HFFc6 (cell line): ENCODE measurements around the gene ENAH. TPM values are rescaled to one million over a fixed set of nuclear protein-coding genes. Genes with fewer than 3 reads are reported as not detected.
"Not testable (repeated sequence)": the region's sequence is repeated elsewhere in the genome, so short reads cannot be mapped to it uniquely, and the experiment has no call there.

Experiments used
- DNase-seq: peaks from one replicate; pipeline ENCODE4 v3.0.0-alpha.2; 2018
- H3K27ac Mint-ChIP-seq: 2 replicates; pipeline ENCODE4 v1.8.0; 2020; ENCODE audit warnings: mild to moderate bottlenecking, mixed read lengths
- H3K27me3 Mint-ChIP-seq: 2 replicates; pipeline ENCODE4 v1.8.0; 2021; ENCODE audit warnings: mild to moderate bottlenecking, moderate library complexity, mixed read lengths; ENCODE audit not compliant: insufficient read depth
- H3K36me3 Mint-ChIP-seq: 2 replicates; pipeline ENCODE4 v1.8.0; 2021; ENCODE audit warnings: low read depth, mixed read lengths
- H3K4me1 Mint-ChIP-seq: 2 replicates; pipeline ENCODE4 v1.8.0; 2020; ENCODE audit warnings: low read depth, mixed read lengths
- H3K4me3 Mint-ChIP-seq: 2 replicates; pipeline ENCODE4 v1.8.0; 2020; ENCODE audit warnings: mild to moderate bottlenecking, moderate library complexity, mixed read lengths
- H3K9me3 Mint-ChIP-seq: 2 replicates; pipeline ENCODE4 v1.8.0; 2020; ENCODE audit warnings: mild to moderate bottlenecking, mixed read lengths
- long read RNA-seq: library from polyadenylated mRNA; unstranded; transcript quantifications from one replicate; pipeline ENCODE4 v2.0.0, GENCODE V29; 2019
- total RNA-seq, 6 experiments: library from RNA; stranded (reverse); fragmentation: NEBNext Ultra II Directional; extraction: Animal tissue kit (Norgen Biotek cat#: 25700); gene quantifications; 2 replicates in 1 of 6; 3 replicates in 5 of 6; pipeline ENCODE4 v1.2.3, GENCODE V29; 2021
- TF ChIP-seq, protein P1 (sequence below): fragments of 200-600 bp; sonication (generic); IDR thresholded peaks from 2 replicates; pipeline ENCODE4 v1.5.0; 2021; ENCODE audit warnings: antibody characterized with exemption, mild to moderate bottlenecking

The ENAH gene
- total RNA-seq, result 100 to 1,000 TPM; 133 to 171 (median 139) TPM
- long read RNA-seq, partial matches to known transcripts, result 2 of 60 reads
- long read RNA-seq, other reads (novel, unspliced or antisense), result 57 of 60 reads

DNA sequence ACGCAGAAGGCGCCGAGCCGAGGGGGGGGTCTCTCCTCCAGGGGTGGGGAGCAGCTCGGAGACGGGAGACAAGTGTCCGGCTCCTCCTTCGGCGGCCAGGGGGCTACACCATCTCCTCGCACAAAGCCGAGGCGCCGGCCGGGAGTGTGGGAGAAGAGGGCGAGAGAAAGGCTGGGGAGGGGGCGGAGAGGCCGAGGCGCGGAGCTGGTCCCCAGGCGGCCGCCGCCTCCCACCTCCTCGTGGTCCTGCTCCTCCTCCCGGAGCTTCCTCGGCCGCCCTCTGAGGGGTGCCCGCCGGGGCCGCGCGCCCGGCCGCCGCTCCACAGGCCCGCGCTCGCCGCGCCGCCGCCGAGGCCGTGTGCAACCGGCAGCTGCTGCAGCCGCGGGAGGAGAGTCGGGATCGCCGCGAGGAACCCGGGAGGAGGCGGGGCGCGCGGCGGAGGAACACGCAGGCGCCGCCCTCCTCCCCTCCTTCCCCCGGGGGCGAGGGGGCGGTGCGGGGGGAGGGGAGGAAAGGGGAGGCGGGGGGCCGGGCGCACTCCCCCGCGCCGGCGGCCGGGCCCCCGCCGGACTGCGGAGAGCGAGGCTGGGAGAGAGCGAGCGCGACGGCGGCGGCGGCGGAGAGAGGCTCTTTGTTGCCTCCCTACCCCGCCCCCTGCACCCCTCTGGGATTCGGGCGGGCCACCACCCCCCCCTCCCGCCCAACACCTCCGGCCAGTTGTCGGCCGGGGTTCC is at the start of gene ENAH:
TSS of gene ENAH (minus strand) at position 395 of the 734 bp plus-strand sequence. CDS start 433 bp downstream, outside the sequence.
- H3K4me1 Mint-ChIP-seq, result peaks cover 75% of the 10 kb centered on the region
- peak; percentile 62 for DNase-seq
- H3K9me3 Mint-ChIP-seq, result no peaks in the 10 kb centered on the region
- peaks cover 15% of the 10 kb centered on the region for H3K36me3 Mint-ChIP-seq
- TF ChIP-seq, protein P1, sequence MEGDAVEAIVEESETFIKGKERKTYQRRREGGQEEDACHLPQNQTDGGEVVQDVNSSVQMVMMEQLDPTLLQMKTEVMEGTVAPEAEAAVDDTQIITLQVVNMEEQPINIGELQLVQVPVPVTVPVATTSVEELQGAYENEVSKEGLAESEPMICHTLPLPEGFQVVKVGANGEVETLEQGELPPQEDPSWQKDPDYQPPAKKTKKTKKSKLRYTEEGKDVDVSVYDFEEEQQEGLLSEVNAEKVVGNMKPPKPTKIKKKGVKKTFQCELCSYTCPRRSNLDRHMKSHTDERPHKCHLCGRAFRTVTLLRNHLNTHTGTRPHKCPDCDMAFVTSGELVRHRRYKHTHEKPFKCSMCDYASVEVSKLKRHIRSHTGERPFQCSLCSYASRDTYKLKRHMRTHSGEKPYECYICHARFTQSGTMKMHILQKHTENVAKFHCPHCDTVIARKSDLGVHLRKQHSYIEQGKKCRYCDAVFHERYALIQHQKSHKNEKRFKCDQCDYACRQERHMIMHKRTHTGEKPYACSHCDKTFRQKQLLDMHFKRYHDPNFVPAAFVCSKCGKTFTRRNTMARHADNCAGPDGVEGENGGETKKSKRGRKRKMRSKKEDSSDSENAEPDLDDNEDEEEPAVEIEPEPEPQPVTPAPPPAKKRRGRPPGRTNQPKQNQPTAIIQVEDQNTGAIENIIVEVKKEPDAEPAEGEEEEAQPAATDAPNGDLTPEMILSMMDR, result no peak
- peak within 1 kb of the TSS; percentile 98 for H3K4me3 Mint-ChIP-seq
- H3K27me3 Mint-ChIP-seq, result no peaks in the 10 kb centered on the region; the same call in 1 of the 2 replicates
- H3K27ac Mint-ChIP-seq, result peak within 1 kb of the TSS; percentile 93

DNA sequence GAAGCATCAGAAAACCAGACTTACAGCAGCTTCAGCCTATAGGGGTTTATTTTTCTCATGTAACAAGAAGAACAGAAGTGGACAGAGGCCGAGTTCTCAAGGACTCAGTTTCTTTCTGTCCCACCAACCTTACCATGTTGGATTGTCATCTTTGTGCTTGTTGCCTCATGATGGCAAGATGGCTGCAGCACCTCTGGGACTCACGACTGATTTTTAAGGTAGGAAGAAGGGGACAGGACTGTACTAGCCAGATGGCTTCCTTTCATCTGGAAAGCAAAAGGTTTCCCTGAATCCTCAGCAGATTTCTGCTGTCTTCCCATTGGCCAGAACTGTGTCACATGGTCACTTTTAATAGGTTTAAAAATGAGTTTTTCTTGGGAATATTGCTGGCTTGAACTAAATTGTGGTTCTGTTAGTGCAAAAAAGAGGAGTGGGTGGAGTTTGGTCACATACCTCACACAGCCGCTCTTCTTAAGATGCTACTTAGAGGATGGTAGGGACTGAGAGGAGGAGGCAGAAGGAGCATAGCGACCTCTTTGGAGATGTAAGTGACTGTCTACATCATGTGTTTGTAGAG is 48.1 kb upstream of the ENAH start:
- no peaks in the 10 kb centered on the region for H3K27me3 Mint-ChIP-seq
- peak overlapping the region; percentile 72 for H3K4me3 Mint-ChIP-seq
- H3K4me1 Mint-ChIP-seq, result peaks cover 26% of the 10 kb centered on the region
- H3K9me3 Mint-ChIP-seq, result no peaks in the 10 kb centered on the region
- no peaks in the 10 kb centered on the region for H3K36me3 Mint-ChIP-seq
- TF ChIP-seq, protein P1, result no peak
- peak overlapping the region; percentile 92 for H3K27ac Mint-ChIP-seq
- DNase-seq, result no peak

DNA sequence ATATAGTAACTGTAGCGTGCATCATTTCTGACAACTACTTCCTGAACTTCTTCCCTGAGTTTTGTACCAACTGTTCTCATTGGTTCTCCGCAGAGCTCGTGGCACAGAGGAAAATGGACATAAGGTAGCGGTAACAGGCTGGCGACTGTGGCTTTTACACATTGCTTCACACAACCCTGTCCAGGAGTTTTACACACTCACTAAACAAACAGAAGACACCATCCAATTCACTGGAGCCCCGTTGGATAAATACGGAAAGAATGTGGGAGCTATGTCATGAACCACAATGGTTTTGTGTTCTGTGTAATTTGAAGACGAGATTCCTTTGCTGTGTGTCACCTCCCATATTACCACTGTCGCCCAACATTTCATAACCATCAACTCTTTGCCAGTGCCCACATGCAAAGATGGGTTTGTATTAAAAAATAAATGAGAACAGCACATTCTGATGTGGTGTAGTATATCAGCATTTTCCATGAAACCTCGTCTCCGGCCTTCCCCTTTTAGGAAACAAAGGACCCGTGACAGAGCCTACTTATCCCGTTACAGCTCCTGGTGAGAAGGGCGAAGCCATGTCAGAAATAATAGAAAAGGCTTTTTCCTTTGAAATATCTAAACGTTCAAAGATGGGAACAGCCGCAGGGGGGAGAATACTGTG is 47.4 kb upstream of the ENAH start:
- Mint-ChIP-seq H3K27me3 (no peaks in the 10 kb centered on the region), H3K27ac (peak overlapping the region; percentile 92), H3K9me3 (no peaks in the 10 kb centered on the region), H3K4me1 (peaks cover 26% of the 10 kb centered on the region), H3K36me3 (peaks cover 4% of the 10 kb centered on the region; the same call in 1 of the 2 replicates), H3K4me3 (peak overlapping the region; percentile 72)
- DNase-seq, result peak; percentile 99
- TF ChIP-seq, protein P1, result no peak

DNA sequence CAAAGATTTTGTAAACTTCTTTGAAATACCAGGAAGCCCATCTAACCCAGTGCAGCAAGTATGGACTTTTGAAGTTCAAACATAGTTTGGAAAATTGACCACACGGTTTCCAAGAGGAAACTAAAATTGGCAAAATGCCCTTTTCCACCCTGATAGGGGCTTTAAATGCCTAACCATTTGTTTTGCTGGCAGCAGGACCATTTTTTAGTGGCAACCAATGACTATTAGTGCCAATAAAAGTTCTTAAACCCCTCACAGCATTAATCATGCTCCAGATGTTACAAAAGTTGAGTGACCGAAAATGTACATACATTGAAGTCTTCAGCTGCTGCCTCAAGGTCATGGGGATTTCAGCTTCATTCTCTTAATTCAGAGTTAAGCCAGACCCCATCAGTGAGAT is 46.4 kb upstream of the ENAH start:
- H3K4me1 Mint-ChIP-seq, result peaks cover 28% of the 10 kb centered on the region
- DNase-seq, result no peak
- peak overlapping the region; percentile 92 for H3K27ac Mint-ChIP-seq
- TF ChIP-seq, protein P1, result no peak
- no peaks in the 10 kb centered on the region for H3K9me3 Mint-ChIP-seq
- H3K27me3 Mint-ChIP-seq, result no peaks in the 10 kb centered on the region; the same call in 1 of the 2 replicates
- H3K4me3 Mint-ChIP-seq, result peak overlapping the region; percentile 72
- H3K36me3 Mint-ChIP-seq, result peaks cover 4% of the 10 kb centered on the region; the same call in 1 of the 2 replicates

DNA sequence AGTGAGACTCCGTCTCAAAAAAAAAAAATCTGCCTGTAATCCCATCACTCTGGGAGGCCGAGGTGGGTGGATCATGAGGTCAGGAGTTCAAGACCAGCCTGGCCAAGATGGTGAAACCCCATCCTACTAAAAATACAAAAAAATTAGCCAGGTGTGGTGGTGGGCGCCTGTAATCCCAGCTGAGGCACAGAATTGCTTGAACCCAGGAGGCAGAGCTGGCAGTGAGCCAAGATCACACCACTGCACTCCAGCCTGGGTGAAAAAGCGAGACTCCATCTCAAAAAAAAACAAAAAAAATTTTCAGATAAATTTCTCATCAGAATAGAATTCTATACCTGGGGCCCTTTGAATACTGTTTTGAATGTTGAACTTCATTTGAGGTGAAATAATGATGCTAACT is 45.3 kb upstream of the ENAH start:
- H3K9me3 Mint-ChIP-seq, H3K27me3 Mint-ChIP-seq, DNase-seq, H3K36me3 Mint-ChIP-seq, H3K27ac Mint-ChIP-seq, H3K4me3 Mint-ChIP-seq: not testable (repeated sequence)
- peaks cover 34% of the 10 kb centered on the region for H3K4me1 Mint-ChIP-seq
